MM.1S (cell line): ENCODE measurements around the gene APOC3.

ENCODE experiments used
- CTCF ChIP-seq: fragments of 300-600 bp; sonication (generic); IDR thresholded peaks from 2 replicates; pipeline ENCODE4 v1.5.1; 2016; ENCODE audit warnings: antibody characterized with exemption, low read length, mixed read lengths
- EZH2phosphoT487 ChIP-seq: fragments of 300-600 bp; sonication (generic); IDR thresholded peaks from 2 replicates; pipeline ENCODE4 v1.6.1; 2018; ENCODE audit warnings: antibody characterized with exemption, low read length

DNA sequence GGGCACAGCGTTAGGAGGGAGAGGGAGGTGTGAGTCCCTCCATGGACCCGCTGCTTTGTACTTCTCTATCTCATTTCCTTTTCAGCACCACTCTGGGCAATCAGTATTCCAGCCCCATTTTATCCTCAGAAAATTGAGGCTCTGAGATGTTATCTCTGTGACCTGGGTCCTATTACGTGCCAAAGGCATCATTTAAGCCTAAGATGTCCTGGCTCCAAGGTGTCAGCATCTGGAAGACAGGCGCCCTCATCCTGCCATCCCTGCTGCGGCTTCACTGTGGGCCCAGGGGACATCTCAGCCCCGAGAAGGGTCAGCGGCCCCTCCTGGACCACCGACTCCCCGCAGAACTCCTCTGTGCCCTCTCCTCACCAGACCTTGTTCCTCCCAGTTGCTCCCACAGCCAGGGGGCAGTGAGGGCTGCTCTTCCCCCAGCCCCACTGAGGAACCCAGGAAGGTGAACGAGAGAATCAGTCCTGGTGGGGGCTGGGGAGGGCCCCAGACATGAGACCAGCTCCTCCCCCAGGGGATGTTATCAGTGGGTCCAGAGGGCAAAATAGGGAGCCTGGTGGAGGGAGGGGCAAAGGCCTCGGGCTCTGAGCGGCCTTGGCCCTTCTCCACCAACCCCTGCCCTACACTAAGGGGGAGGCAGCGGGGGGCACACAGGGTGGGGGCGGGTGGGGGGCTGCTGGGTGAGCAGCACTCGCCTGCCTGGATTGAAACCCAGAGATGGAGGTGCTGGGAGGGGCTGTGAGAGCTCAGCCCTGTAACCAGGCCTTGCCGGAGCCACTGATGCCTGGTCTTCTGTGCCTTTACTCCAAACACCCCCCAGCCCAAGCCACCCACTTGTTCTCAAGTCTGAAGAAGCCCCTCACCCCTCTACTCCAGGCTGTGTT lies 829 bp upstream of the APOC3 start:
- no peak for TF ChIP-seq EZH2phosphoT487
- no peak for TF ChIP-seq CTCF
